ENCODE data around the gene GPR37. TPM values are rescaled to one million over a fixed set of nuclear protein-coding genes. Genes with fewer than 3 reads are reported as not detected.

GPR37 gene
- total RNA-seq, 2 experiments from 2014 or later: not detected

DNA sequence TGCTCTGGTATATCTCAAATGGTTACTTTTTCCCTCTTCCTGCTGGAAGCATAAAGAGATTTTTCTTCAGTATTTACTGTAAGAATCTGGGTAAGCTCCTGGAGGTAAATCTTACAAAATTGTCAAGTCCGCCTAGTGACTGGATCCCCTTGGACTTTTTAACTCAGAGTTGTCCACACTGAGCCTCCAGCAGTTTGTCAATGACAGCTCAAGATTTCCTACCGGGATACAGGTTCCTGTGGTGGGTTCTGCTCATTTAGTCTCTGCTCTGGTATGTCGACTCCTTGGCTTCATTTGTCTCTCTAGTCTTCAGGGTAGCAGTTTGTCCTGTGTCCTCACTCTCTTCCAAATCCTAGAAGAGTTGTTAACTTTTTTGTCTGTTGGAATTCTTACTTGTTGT, 27.0 kb downstream of the GPR37 start:
- ChIA-PET CTCF (no interaction called here), POLR2A (no interaction called here)

DNA sequence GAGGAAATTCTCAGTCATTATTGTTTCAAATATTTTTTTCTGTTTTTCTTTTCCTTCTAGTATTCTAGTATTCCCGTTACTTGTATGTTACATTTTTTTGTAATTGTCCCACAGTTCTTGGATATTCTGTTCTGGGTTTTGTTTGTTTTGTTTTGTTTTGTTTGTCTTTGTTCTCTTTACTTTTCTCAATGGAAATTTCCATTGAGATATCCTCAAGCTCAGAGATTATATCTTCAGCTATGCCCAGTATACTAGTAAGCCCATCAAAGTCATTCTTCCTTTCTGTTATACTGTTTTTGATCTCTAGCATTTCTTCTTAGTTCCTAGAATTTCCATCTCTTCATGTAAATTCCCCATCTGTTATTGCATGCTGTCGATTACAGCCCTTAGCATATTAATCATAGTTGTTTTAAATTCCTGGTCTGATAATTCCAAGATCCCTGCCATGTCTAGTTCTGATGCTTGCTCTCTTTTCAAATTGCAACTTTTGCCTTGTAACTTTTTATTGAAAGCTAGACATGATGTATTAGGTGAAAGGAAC, 27.8 kb downstream of the GPR37 start:
- POLR2A ChIA-PET: no interaction called here
- CTCF ChIA-PET: no interaction called here

DNA sequence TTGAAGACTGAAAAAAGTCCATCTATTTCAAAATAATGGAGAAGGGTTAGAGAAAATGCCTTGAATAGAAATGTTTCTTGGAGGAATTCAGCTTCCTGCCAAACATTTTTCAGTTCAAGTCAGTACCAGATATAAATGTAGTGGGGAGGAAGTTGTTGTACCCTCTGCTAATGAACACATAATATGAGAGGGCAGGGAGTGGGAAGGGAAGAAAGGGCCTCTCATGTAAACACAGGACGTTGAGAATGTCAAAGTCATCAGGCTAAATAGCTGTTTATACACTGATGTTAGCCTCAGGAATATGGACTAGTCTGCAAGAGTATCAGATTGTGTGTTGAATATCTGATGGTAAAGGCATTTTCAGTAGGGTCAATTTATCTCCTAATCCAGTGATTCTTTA, 37.0 kb downstream of the GPR37 start:
- CTCF ChIA-PET: no interaction called here
- POLR2A ChIA-PET: no interaction called here

DNA sequence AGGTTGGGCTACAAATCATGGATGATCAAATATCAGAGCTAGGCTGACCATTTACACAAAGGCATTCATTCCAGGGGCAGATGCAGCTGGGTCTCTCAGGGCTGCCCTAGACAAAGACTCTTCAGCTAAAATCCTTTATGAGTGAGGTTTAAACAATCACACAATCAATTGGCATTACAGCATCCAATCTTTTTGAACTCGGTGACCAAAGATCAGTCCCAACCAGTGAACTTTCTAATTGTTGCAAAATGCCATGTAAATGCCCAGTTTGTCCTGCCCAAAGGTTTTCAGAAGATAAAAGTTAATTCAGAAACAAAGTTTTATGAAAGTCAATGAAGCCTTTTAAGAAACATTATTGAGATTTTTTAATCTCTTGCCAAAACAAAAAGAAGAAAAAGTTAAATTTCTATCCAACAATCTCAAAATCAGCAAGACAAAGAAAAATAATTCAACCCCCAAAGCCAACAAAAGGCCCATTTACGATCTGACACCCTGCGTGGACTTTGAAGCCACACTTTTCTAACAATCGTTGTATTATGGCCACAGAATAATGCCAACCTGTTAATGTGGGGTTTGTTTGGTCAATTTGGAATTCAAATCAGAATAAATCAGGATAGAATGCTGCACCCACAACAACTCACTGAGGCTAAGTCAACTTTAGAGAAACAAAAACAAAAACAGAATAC, 40.9 kb downstream of the GPR37 start:
- ChIA-PET CTCF (no interaction called here), POLR2A (no interaction called here)

DNA sequence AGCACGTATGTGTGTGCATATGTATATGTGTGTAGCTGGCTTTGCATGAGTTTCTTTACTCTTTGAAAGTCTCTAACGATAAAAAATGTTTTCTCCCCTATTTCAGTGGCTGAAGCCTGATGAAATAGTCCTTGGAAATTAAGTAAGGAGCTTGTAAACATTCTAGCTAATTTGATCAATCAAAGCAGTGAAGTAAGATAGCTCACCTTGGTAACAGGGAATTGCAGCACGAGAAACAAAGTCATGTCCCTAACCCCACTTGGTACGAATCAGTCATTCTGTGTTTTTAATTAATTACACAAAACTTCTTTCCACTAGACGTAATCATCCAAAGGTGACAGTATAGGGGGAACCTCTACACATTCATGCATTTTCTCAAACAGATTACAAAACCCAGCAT, 41.5 kb downstream of the GPR37 start:
- CTCF ChIA-PET: no interaction called here
- POLR2A ChIA-PET: no interaction called here

DNA sequence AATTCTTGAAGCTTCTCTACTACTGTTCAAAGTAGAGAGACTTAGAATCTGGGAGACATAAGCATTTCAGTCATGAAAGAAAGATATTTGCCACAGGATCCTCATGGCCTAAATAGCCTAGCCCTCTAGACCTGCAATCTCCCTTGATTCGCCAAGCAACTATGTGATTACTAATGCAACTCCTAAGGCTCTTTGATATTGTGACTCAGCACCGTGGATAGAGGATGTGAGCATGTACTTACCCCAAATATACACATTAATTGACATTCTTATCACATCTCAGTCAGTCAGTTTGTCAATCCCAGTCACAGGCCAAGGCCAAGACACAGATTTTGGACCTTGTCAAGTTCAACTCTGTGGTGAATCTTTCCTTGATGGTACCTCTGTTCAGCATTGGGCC, 42.6 kb downstream of the GPR37 start:
- ChIA-PET POLR2A (no interaction called here), CTCF (no interaction called here)

DNA sequence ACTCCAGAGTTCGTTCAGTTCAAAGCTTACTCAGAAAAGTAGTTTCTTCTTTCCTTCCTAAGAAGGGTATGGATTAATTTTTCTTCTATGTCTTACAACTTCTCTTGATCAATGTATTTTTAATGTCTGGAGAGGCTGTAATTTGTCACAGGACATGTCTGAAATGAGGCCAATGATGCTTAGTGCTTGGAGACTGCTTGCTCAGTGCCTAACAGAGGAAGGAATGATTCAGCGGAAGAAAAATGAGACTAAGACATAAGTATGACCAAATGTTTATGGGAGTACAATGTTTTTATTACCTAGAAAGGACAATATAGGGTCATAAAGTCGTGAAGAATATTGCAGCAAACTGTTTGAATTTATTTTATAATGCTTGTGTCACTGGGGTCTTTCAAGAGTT, 43.3 kb downstream of the GPR37 start:
- CTCF ChIA-PET: no interaction called here
- POLR2A ChIA-PET: no interaction called here

DNA sequence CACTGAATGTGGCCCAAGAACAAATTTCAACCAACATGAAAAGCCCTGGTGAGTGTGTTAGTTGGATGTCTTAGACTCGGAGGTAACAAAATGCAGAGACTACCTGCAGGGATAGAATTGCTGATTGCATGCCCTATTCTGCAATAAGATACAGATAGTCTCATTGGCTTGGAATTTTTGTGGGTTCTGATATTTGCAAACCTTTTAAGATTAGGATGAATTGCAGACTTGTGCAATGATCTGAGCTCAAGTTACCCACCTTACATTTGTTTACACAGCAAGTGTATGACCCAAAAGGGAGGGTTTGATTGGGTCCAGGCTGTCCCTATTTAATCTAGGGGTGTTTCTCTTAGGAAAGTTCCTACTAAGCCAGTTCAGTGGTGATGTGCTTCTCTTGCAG, 45.4 kb downstream of the GPR37 start:
- POLR2A ChIA-PET: no interaction called here
- CTCF ChIA-PET: no interaction called here

DNA sequence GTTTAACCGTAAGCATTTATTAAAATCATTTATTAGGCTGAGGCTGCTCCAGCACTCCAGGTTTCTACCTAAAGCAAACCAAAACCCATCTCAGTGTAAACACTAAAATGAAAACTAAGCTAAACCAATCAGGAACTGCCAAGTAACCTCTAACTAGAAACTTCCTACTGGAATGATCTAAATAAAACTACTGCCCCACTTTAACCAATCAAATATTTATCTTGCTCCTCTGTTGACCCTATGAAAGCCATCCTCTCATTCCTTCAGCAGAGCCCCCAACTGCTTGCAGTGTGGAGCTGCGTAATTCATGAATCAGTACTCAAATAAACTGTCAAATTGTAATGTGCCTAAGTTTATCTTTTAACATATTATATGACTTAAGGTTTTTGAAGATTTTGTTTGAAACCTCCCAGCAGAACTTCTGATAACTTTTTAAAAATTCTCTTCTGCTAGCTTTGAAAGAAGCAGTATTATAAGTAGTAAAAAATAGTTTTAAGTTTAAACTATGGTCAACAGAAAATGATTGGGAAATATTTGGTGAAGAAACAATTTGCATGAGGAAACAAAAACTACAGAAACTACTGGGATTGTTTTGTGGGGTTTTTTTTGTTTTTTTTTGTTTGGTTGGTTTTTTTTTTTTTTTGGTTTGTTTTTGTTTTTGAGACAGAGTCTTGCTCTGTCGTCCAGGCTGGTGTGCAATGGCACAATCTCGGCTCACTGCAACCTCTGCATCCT, 47.4 kb downstream of the GPR37 start:
- ChIA-PET CTCF (no interaction called here), POLR2A (no interaction called here)

DNA sequence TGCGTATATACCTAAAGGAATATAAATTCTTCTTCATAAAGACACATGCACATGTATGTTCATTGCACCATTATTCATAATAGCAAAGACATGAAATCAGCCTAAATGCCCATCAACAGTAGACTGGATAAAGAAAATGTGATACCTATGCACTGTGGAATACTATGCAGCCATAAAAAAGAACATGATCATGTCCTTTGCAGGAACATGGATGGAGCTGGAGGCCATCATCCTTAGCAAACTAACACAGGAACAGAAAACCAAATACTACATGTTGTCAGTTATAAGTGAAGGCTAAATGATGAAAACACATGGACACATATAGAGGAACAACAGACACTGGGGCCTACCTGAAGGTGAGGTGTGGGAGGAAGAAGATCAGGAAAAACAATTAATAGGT, 48.7 kb downstream of the GPR37 start:
- ChIA-PET CTCF (interaction anchor here (0.6 to 0.7 kb wide), 2 partner anchors 10 to 443 kb away, joined by 3 to 5 read pairs; no protein-coding TSS in a partner anchor), POLR2A (no interaction called here)

DNA sequence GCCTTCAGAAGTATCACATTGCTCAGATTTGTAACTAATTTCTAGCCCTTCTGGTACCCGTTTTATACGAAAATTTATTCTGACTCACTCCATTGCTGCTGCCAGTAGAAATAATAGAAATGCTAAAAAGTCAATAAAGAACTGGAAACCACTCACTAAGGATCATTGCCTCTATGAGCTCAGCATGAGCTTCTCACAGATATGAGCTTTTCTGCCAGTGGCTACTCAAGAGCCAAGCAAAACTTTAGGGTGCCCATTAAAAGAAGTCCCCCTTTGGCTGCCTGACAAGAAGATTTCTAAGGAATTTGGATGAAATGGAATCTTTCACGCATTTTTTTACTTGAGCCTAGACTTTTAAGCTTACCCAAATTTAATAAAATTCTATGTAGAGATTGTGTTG, 52.5 kb downstream of the GPR37 start:
- ChIA-PET POLR2A (no interaction called here), CTCF (no interaction called here)

DNA sequence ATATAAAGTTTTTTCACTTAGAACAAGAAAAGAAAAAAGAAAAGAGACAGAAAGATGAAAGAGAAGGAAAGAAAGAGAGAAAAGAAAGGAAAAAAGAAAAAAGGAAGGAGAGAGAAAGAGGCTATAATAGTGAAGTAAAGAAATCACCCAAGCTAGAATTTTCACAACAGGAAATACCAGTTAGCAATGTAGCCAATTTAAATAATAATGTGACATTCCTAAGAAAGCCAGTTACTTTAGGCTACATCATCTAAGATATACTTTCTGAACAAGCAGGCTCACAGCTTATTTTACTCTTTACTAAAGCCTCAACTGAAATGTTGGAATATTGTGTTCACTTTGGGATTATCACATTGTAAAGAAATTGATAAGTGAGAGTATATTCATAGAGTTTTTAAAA, 53.6 kb downstream of the GPR37 start:
- POLR2A ChIA-PET: no interaction called here

DNA sequence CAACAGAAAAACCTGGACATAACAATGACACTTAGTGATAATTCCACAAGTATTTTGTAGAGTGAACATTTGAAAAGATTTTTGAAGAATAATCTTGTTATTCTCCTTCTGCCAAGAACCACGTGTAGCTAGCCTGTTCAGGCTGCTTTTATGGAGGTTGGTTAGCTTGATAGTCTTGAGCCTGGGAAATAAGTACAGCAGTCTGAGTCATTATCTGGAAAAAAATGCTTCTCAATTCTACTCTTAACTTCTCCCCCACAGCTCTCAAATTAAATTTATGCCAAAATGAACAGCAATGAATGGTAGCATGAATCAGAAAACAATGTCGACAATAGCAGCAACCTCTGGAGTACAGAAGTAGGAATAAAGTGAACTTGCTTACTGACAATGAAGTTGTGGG, 63.2 kb downstream of the GPR37 start:
- POLR2A ChIA-PET: no interaction called here
- CTCF ChIA-PET: no interaction called here

More for the DNA sequence above, 53.6 kb downstream of the GPR37 start:
- CTCF ChIA-PET: no interaction called here

DNA sequence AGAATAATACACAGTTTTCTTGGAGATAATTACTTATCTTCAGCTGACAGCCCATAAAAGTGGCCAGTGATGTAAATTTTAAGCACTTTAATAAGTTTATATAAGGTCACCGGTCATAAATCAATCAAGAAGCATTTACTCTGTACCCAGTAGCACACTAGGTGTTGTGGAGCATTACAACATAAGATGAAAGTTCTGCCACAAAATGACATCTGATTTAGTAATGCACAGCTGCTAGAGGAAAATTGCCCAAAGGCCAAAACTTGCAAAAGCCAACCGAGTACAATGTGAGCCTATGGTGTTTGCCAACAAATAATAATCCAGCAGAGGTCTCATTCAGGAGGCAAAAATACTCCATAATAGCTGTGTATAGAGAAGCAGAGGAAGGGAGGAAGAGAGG, 63.6 kb downstream of the GPR37 start:
- POLR2A ChIA-PET: no interaction called here
- CTCF ChIA-PET: no interaction called here

DNA sequence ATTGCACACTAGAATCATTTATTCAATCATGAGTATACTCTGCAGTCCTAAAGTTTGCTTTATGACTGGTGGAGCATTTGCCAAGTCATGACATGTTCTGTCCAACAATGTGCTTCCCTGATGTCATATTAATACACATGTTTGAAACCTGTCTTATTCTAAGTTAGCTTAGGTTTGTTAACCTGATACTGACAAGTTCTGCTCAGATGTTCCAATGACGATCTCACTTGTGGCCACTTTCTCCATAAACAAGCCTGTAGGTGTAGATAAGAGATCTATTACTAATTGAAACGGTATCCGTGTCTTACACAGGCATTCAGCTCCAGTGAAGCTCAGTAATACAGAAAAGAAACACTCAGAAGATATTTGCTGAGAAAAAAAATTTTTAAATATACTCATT, 64.9 kb downstream of the GPR37 start:
- ChIA-PET POLR2A (no interaction called here), CTCF (no interaction called here)

DNA sequence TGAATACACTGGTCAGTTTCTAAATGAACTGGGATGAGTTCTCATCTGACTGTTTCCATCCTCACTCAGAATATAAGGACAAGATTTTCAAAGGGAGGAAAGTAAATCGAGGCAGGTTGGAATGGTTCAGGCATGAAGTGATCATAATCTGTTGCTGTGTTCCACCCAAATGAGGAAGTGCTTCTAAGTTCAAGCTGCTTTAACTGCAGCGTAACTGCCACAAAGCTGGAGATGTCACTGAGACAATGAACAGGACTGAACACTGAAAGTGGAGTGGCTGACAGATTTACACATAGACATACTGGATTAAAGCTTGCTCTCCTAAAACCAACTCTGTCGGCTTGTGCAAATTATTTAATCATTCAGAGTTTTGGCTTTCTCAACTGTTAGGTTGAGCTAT, 66.6 kb downstream of the GPR37 start:
- POLR2A ChIA-PET: no interaction called here
- CTCF ChIA-PET: no interaction called here

DNA sequence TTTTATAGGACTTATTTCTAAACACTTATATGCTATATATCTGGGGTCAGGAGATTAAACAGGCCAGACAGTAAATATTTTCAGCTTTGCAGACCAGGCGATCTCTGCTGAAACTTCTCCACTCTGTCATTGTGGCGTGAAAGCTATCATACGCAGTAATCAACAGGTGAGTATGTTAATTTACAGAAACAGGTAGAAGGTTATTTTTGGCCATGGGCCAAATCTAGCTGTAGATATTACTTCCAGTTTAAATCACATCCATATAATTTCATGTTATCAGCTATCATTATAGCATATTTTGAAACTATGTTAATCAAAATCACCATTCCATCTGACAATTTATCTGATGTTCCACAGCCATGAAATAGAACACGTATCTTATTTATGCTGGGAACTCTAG, 67.8 kb downstream of the GPR37 start:
- CTCF ChIA-PET: no interaction called here
- POLR2A ChIA-PET: no interaction called here

Other genes starting within 250 kb of the GPR37 start
- 10 to 100 TPM; 32.5 to 38.1 TPM for gene POT1, start 164.0 kb upstream of the GPR37 start, total RNA-seq